D721Med (cell line): ENCODE data around the gene EPC2.

Source experiments
- DNase-seq: peaks from one replicate; pipeline ENCODE4 v3.0.0; 2011; ENCODE audit warnings: low spot score; ENCODE audit not compliant: insufficient read length
- FAIRE-seq: peaks from 2 replicates; lab custom pipeline; 2011; peaks lifted over from hg19 to GRCh38; lab: Jason Lieb, UNC
- CTCF ChIP-seq: IDR thresholded peaks from 2 replicates; pipeline ENCODE4 v1.5.1; 2012; ENCODE audit warnings: mild to moderate bottlenecking, control low read depth; ENCODE audit not compliant: insufficient read depth; ENCODE audit errors: missing control alignments

The EPC2 gene

GRCh38 chr2:148604927-148605326, 39.6 kb upstream of the EPC2 start:
- FAIRE-seq (no peak), DNase-seq (no peak)
- no peak for TF ChIP-seq CTCF

- no peak for TF ChIP-seq CTCF
- no peak for DNase-seq
- FAIRE-seq, result no peak
These were observed 37.0 kb upstream of the EPC2 start for GRCh38 chr2:148607566-148607965.

- FAIRE-seq (no peak), DNase-seq (no peak)
- TF ChIP-seq CTCF, result no peak
These were observed 31.1 kb upstream of the EPC2 start for GRCh38 chr2:148613231-148614013.

- no peak for FAIRE-seq
- TF ChIP-seq CTCF, result no peak
- DNase-seq, result no peak
These were observed 30.6 kb upstream of the EPC2 start for GRCh38 chr2:148614014-148614321.

- FAIRE-seq (no peak), DNase-seq (no peak)
- TF ChIP-seq CTCF, result no peak
These were observed 30.1 kb upstream of the EPC2 start for GRCh38 chr2:148614322-148615049.

- DNase-seq (no peak), FAIRE-seq (no peak)
- no peak for TF ChIP-seq CTCF
These were observed 29.1 kb upstream of the EPC2 start for GRCh38 chr2:148615381-148615841.

GRCh38 chr2:148616662-148617061, 27.9 kb upstream of the EPC2 start:
- FAIRE-seq (no peak), DNase-seq (no peak)
- no peak for TF ChIP-seq CTCF
